Neuronal stem cell (in vitro differentiated cells): Measurements from ENCODE around the gene ARHGAP23.
A peak's percentile ranks its signal among the peaks of the same experiment; 100 is the strongest.

Experiments used
- DNase-seq: peaks from one replicate; pipeline ENCODE4 v3.0.0-alpha.2; 2013; ENCODE audit warnings: low spot score
- H2AFZ ChIP-seq: one replicate; pipeline ENCODE4 v1.6.1; 2013; ENCODE audit warnings: mild to moderate bottlenecking, low read length, inconsistent platforms
- H2AK5ac ChIP-seq: 2 replicates; pipeline ENCODE4 v1.6.1; 2013; ENCODE audit warnings: low read depth, mild to moderate bottlenecking, inconsistent platforms, low read length, moderate library complexity, mixed read lengths
- H2BK120ac ChIP-seq: 2 replicates; pipeline ENCODE4 v1.6.1; 2013; ENCODE audit warnings: low read depth, mild to moderate bottlenecking, inconsistent platforms, low read length, moderate library complexity, mixed read lengths
- H2BK12ac ChIP-seq: one replicate; pipeline ENCODE4 v1.6.1; 2013; ENCODE audit warnings: low read length, inconsistent platforms
- H2BK15ac ChIP-seq: 2 replicates; pipeline ENCODE4 v1.6.1; 2013; ENCODE audit warnings: mild to moderate bottlenecking, low read length, inconsistent platforms, mixed read lengths
- H2BK5ac ChIP-seq: one replicate; pipeline ENCODE4 v1.6.1; 2013; ENCODE audit warnings: inconsistent platforms, mild to moderate bottlenecking, low read length, moderate library complexity
- H3K14ac ChIP-seq: one replicate; pipeline ENCODE4 v1.6.1; 2013; ENCODE audit warnings: low read length, inconsistent platforms
- H3K18ac ChIP-seq: 2 replicates; pipeline ENCODE4 v1.6.1; 2013; ENCODE audit warnings: low read length, inconsistent platforms
- H3K23ac ChIP-seq: 2 replicates; pipeline ENCODE4 v1.6.1; 2013; ENCODE audit warnings: low read depth, mild to moderate bottlenecking, mixed read lengths, low read length, inconsistent platforms; ENCODE audit not compliant: poor library complexity
- H3K27ac ChIP-seq: replicated peaks from 3 replicates; pipeline ENCODE4 v1.5.1; 2013; ENCODE audit warnings: low read length, inconsistent platforms
- H3K27me3 ChIP-seq, 3 experiments: 2 replicates each; pipeline ENCODE4 v1.6.1; 2013; ENCODE audit warnings: low read length in 3 of 3, mild to moderate bottlenecking in 2 of 3, inconsistent platforms in 1 of 3, low read depth in 1 of 3, mixed read lengths in 1 of 3, moderate library complexity in 1 of 3; ENCODE audit not compliant: control insufficient read depth in 3 of 3, insufficient read depth in 3 of 3
- H3K36me3 ChIP-seq, 2 donors: replicated peaks in 1 of 2; 2 replicates each; pipeline ENCODE4 v1.6.1; 2013; ENCODE audit warnings: low read length in 2 of 2; ENCODE audit not compliant: control insufficient read depth in 2 of 2, insufficient read depth in 2 of 2
- H3K4ac ChIP-seq: 2 replicates; pipeline ENCODE4 v1.6.1; 2013; ENCODE audit warnings: inconsistent platforms, mild to moderate bottlenecking, low read length, moderate library complexity
- H3K4me1 ChIP-seq, 2 donors: 1 replicate in 1 of 2; 2 replicates in 1 of 2; pipeline ENCODE4 v1.6.1; 2013; ENCODE audit warnings: low read length in 2 of 2, low read depth in 1 of 2; ENCODE audit not compliant: control insufficient read depth in 2 of 2, insufficient read depth in 1 of 2
- H3K4me2 ChIP-seq: one replicate; pipeline ENCODE4 v1.6.1; 2013; ENCODE audit warnings: mild to moderate bottlenecking, low read length, inconsistent platforms; ENCODE audit not compliant: insufficient read depth, poor library complexity, severe bottlenecking
- H3K4me3 ChIP-seq, 2 donors: 2 replicates each; pipeline ENCODE4 v1.5.1; 2013; ENCODE audit warnings: low read length in 2 of 2, mild to moderate bottlenecking in 2 of 2, inconsistent platforms in 1 of 2, moderate library complexity in 1 of 2
- H3K79me1 ChIP-seq: one replicate; pipeline ENCODE4 v1.6.1; 2013; ENCODE audit warnings: low read depth, mild to moderate bottlenecking, inconsistent platforms, low read length, moderate library complexity
- H3K9ac ChIP-seq: one replicate; pipeline ENCODE4 v1.6.1; 2013; ENCODE audit warnings: mild to moderate bottlenecking, low read depth, low read length, inconsistent platforms; ENCODE audit not compliant: poor library complexity
- H3K9me3 ChIP-seq, 2 donors: replicated peaks in 1 of 2; 2 replicates each; pipeline versions ENCODE3 to v1.6.1; 2013; ENCODE audit warnings: low read length in 2 of 2, mild to moderate bottlenecking in 2 of 2, inconsistent platforms in 1 of 2, low read depth in 1 of 2, mixed read lengths in 1 of 2, moderate library complexity in 1 of 2; ENCODE audit not compliant: control insufficient read depth in 2 of 2, insufficient read depth in 1 of 2
- H4K8ac ChIP-seq: one replicate; pipeline ENCODE4 v1.6.1; 2013; ENCODE audit warnings: low read depth, mild to moderate bottlenecking, inconsistent platforms, low read length, moderate library complexity
- H4K91ac ChIP-seq: one replicate; pipeline ENCODE4 v1.6.1; 2013; ENCODE audit warnings: low read length, low read depth, mild to moderate bottlenecking, inconsistent platforms; ENCODE audit not compliant: poor library complexity
- WGBS, 2 donors: extraction: QIAGEN DNeasy Blood & Tissue Kit; methylation state at CpG; one replicate each; pipeline ENCODE4 v1.1.7; 2013; ENCODE audit warnings: missing lambda C conversion rate in 2 of 2, mixed read lengths in 1 of 2; ENCODE audit not compliant: insufficient read length in 2 of 2, insufficient replicate concordance in 1 of 2; ENCODE audit errors: extremely low coverage in 2 of 2; 5-methylcytosine and 5-hydroxymethylcytosine counted together

The ARHGAP23 gene

DNA sequence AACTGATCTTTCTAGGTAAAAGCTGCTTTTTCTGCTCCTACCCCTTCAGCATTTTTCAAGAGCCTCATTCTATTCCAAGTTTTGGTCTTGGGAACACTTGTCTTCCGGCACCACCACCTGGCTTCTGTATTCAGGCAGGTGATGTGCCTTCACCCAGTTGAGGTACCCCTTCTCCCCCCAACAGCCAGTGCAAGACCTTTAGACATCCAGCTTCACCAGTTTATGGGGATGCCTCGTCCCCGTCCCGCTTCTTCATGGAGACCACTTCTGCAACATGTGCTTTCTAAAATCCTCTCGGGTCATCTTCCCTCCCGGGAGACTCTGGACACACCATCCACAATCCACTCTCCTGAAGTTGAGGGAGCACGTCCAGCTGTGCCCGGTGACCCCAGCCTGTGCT is 107.6 kb downstream of the ARHGAP23 start:
- Histone ChIP-seq H3K36me3 (no peaks in the 10 kb centered on the region), H4K8ac (no peak overlapping the region), H3K4me3 (no peak overlapping the region), H3K14ac (no peak overlapping the region), H2BK5ac (peak overlapping the region; percentile 5), H2AFZ (no peak overlapping the region), H2AK5ac (no peak overlapping the region), H3K18ac (no peak overlapping the region), H2BK12ac (no peak overlapping the region), H3K23ac (no peak overlapping the region), H3K27ac (no peak overlapping the region), H3K9ac (no peak overlapping the region), H3K4me1 (peaks cover 27 to 28% of the 10 kb centered on the region in 2 donors), H3K27me3 (no peaks in the 10 kb centered on the region), H4K91ac (no peak overlapping the region), H2BK15ac (no peak overlapping the region), H3K79me1 (no peaks in the 10 kb centered on the region), H2BK120ac (no peak overlapping the region), H3K4ac (no peak overlapping the region), H3K9me3 (no peaks in the 10 kb centered on the region), H3K4me2 (no peak overlapping the region)
- DNase-seq = no peak
- WGBS, 2 donors = no CpG with 5 or more reads among the region's 8 CpGs

DNA sequence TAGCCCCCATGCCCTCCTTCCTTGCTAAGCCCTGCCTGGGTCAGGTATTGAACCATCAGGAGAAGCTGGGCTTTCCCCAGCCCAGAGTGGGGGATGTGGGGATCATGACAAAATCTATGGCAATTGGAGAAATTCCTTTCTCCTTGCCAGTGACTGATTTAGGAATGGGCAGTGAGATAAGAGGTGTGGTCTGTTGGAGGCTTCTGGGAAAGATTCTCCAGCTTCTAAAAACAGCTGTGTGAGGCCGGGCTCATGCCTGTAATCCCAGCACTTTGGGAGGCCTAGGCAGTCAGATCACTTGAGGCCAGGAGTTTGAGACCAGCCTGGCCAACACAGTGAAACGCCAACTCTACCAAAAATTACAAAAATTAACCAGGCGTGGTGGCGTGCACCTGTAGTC is 108.4 kb downstream of the ARHGAP23 start:
- Histone ChIP-seq H4K8ac (no peak overlapping the region), H3K4me3 (no peak overlapping the region), H3K27me3 (no peaks in the 10 kb centered on the region), H2BK12ac (no peak overlapping the region), H3K14ac (no peak overlapping the region), H3K23ac (no peak overlapping the region), H3K4me2 (no peak overlapping the region), H3K79me1 (no peaks in the 10 kb centered on the region), H3K4me1 (peaks cover 25 to 27% of the 10 kb centered on the region in 2 donors), H3K36me3 (no peaks in the 10 kb centered on the region), H2BK5ac (no peak overlapping the region), H2BK15ac (no peak overlapping the region), H2AK5ac (no peak overlapping the region), H3K9ac (no peak overlapping the region), H2AFZ (no peak overlapping the region), H3K9me3 (no peaks in the 10 kb centered on the region), H2BK120ac (no peak overlapping the region), H3K18ac (no peak overlapping the region), H3K4ac (no peak overlapping the region), H4K91ac (no peak overlapping the region), H3K27ac (no peak overlapping the region)
- DNase-seq = no peak
- WGBS, 2 donors = no CpG with 5 or more reads among the region's 4 CpGs

DNA sequence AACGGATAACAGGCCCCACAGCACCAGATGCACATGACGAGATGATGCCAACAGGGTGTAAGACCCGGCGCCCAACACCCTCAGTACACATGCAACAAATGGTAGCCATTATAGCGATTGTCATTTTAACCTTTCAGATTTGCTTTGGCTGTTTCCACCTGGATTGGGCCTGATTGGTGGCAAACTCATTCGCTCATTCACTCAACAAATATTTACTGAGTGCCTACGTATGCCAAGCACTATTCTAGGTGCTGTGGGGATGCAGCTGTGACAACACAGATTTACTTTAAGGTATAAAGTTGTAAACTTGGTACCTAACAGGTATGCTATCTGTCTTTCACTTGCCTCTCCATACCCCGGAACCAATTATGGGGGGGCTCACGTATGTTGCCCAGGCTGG is 110.6 kb downstream of the ARHGAP23 start:
- no peak overlapping the region for H4K8ac ChIP-seq
- no peak for DNase-seq
- no peak overlapping the region for H2BK15ac ChIP-seq

DNA sequence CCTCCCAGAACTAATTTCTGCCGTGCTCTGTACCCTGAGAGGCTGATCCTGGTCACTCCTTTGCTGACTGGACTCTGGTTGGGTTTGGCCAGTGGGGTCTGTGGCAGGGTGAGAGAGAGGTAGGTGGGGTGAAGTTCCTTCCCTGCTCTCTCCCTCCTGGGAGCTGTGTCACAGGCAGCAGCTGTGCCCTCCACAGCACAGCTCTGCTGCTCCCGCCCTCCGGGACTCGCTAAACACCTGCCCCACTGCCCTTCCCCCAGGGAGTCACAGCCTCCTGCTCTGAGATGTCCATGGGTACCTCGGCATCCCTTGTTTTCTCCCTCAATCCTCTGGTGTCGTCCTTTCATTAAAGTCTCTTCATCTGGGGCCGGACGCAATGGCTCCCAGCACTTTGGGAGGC is 111.1 kb downstream of the ARHGAP23 start:
- Histone ChIP-seq H3K4me1 (peaks cover 6 to 8% of the 10 kb centered on the region in 2 donors), H2BK120ac (no peak overlapping the region), H3K27me3 (no peaks in the 10 kb centered on the region), H2AK5ac (no peak overlapping the region), H4K91ac (no peak overlapping the region), H2AFZ (no peak overlapping the region), H3K4me2 (no peak overlapping the region), H3K4ac (no peak overlapping the region), H3K14ac (peak overlapping the region; percentile 6), H2BK5ac (peak overlapping the region; percentile 5), H3K9me3 (no peaks in the 10 kb centered on the region), H3K18ac (no peak overlapping the region), H2BK15ac (no peak overlapping the region), H3K79me1 (no peaks in the 10 kb centered on the region), H3K4me3 (no peak overlapping the region), H3K27ac (no peak overlapping the region), H4K8ac (peak overlapping the region; percentile 24), H3K23ac (no peak overlapping the region), H3K36me3 (no peaks in the 10 kb centered on the region), H3K9ac (no peak overlapping the region), H2BK12ac (no peak overlapping the region)
- DNase-seq = no peak
- no CpG with 5 or more reads among the region's 8 CpGs for WGBS, 2 donors

More for the DNA sequence above, 110.6 kb downstream of the ARHGAP23 start:
- Histone ChIP-seq H3K9me3 (no peaks in the 10 kb centered on the region), H3K27ac (no peak overlapping the region), H4K91ac (no peak overlapping the region), H3K4me2 (no peak overlapping the region), H3K14ac (no peak overlapping the region), H2AK5ac (no peak overlapping the region), H3K36me3 (no peaks in the 10 kb centered on the region), H3K4me1 (peaks cover 11 to 13% of the 10 kb centered on the region in 2 donors), H2BK12ac (no peak overlapping the region), H2AFZ (no peak overlapping the region), H3K4me3 (no peak overlapping the region), H3K4ac (no peak overlapping the region), H2BK5ac (no peak overlapping the region), H3K18ac (no peak overlapping the region), H2BK120ac (no peak overlapping the region), H3K9ac (no peak overlapping the region), H3K79me1 (no peaks in the 10 kb centered on the region), H3K23ac (no peak overlapping the region), H3K27me3 (no peaks in the 10 kb centered on the region)
- no CpG with 5 or more reads among the region's 9 CpGs for WGBS, 2 donors
